SK-N-SH (cell line): ENCODE results near the gene ABCG4.

Experiments used
- EP300 ChIP-seq, 2 experiments: IDR thresholded peaks; 2 replicates each; pipeline versions ENCODE4 v1.4.0 to v1.6.1; 2012; ENCODE audit warnings: borderline replicate concordance in 1 of 2, low read depth in 1 of 2, low read length in 1 of 2
- EZH2phosphoT487 ChIP-seq: fragments of 200-600 bp; sonication (generic); IDR thresholded peaks from 2 replicates; pipeline ENCODE4 v1.6.1; 2017; ENCODE audit warnings: low read depth, mixed run types, mild to moderate bottlenecking, antibody characterized with exemption, moderate library complexity, borderline replicate concordance
- POLR2AphosphoS5 ChIP-seq: IDR thresholded peaks from 2 replicates; pipeline ENCODE4 v1.6.1; 2012; ENCODE audit warnings: low read depth, low read length
- RAD21 ChIP-seq: IDR thresholded peaks from 2 replicates; pipeline ENCODE4 v1.6.1; 2012; ENCODE audit warnings: mild to moderate bottlenecking, low read length
- SIN3A ChIP-seq: IDR thresholded peaks from 2 replicates; pipeline ENCODE4 v1.6.1; 2012; ENCODE audit warnings: low read depth, mild to moderate bottlenecking, low read length, moderate library complexity, borderline replicate concordance
- SMC3 ChIP-seq: IDR thresholded peaks from 2 replicates; pipeline ENCODE4 v1.6.1; 2012; ENCODE audit warnings: low read depth, low read length, improper control_type of control experiment
- TF ChIP-seq, protein P1 (sequence below): fragments of 200-600 bp; sonication (generic); IDR thresholded peaks from 2 replicates; pipeline ENCODE4 v1.6.1; 2017; ENCODE audit warnings: antibody characterized with exemption, mild to moderate bottlenecking, moderate library complexity
- TF ChIP-seq, protein P2 (sequence below): IDR thresholded peaks from 2 replicates; pipeline ENCODE4 v1.4.0; 2012; ENCODE audit warnings: low read depth
- TF ChIP-seq, protein P3 (sequence below): IDR thresholded peaks from 2 replicates; pipeline ENCODE4 v1.6.1; 2012; ENCODE audit warnings: mild to moderate bottlenecking, low read depth, low read length, moderate library complexity
- TF ChIP-seq, protein P4 (sequence below): IDR thresholded peaks from 2 replicates; pipeline ENCODE4; 2012
- TF ChIP-seq, protein P5 (sequence below): fragments of 150-350 bp; IDR thresholded peaks from 2 replicates; pipeline ENCODE4 v1.6.1; 2017; ENCODE audit warnings: antibody characterized with exemption, low read length, low read depth, borderline replicate concordance
- TF ChIP-seq, protein P6 (sequence below): IDR thresholded peaks from 2 replicates; pipeline ENCODE4 v1.4.0; 2012; ENCODE audit warnings: low read depth, borderline replicate concordance

DNA sequence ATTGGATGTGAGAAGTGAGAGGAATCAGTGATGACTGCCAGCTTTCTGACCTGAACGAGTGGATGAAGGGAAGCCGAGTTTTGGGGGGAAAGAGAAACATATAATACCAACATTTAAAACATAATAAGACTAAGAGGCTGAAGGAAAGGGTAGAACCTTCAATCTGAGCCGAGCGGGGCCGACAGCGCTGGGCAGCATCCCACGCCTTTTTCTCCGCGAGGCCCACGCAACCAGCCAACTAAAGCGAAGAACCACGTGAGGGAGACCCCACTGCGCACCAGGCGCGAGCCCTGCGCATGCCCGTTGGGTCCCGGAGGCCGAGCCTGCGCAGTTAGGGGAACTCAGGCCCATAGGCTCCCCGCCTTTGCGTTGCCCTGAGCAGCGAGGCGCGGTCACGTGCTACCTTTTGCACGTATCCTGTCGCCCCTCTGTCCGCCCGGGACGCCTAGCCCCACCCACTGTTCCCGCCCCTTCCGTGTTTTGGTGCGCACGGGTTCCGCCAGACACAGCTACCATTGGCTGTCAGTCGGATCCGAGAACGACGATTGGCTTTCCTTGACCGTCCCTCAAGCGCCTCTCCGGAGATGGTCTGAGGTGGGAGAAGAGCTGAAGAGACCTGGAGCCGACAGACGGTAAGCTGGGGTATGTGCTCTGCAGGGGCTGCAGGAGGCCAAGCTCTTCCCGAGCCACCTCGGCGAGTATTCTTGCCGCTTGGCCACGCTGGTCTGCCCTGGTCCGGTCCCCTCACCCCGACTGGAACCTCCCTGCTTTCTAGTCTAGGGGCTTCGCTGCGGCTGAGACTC, 27.6 kb upstream of the ABCG4 start, which contains the start of gene HINFP:
- TF ChIP-seq, protein P1, sequence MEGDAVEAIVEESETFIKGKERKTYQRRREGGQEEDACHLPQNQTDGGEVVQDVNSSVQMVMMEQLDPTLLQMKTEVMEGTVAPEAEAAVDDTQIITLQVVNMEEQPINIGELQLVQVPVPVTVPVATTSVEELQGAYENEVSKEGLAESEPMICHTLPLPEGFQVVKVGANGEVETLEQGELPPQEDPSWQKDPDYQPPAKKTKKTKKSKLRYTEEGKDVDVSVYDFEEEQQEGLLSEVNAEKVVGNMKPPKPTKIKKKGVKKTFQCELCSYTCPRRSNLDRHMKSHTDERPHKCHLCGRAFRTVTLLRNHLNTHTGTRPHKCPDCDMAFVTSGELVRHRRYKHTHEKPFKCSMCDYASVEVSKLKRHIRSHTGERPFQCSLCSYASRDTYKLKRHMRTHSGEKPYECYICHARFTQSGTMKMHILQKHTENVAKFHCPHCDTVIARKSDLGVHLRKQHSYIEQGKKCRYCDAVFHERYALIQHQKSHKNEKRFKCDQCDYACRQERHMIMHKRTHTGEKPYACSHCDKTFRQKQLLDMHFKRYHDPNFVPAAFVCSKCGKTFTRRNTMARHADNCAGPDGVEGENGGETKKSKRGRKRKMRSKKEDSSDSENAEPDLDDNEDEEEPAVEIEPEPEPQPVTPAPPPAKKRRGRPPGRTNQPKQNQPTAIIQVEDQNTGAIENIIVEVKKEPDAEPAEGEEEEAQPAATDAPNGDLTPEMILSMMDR, result no peak
- TF ChIP-seq, protein P2, sequence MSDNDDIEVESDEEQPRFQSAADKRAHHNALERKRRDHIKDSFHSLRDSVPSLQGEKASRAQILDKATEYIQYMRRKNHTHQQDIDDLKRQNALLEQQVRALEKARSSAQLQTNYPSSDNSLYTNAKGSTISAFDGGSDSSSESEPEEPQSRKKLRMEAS, result peak; percentile 99
- TF ChIP-seq EP300 (IDR thresholded peaks at IDR 0.05; ENCODE audit: borderline replicate concordance in 1 of 2, low read depth in 1 of 2, low read length in 1 of 2), result no peak
- TF ChIP-seq, protein P3, sequence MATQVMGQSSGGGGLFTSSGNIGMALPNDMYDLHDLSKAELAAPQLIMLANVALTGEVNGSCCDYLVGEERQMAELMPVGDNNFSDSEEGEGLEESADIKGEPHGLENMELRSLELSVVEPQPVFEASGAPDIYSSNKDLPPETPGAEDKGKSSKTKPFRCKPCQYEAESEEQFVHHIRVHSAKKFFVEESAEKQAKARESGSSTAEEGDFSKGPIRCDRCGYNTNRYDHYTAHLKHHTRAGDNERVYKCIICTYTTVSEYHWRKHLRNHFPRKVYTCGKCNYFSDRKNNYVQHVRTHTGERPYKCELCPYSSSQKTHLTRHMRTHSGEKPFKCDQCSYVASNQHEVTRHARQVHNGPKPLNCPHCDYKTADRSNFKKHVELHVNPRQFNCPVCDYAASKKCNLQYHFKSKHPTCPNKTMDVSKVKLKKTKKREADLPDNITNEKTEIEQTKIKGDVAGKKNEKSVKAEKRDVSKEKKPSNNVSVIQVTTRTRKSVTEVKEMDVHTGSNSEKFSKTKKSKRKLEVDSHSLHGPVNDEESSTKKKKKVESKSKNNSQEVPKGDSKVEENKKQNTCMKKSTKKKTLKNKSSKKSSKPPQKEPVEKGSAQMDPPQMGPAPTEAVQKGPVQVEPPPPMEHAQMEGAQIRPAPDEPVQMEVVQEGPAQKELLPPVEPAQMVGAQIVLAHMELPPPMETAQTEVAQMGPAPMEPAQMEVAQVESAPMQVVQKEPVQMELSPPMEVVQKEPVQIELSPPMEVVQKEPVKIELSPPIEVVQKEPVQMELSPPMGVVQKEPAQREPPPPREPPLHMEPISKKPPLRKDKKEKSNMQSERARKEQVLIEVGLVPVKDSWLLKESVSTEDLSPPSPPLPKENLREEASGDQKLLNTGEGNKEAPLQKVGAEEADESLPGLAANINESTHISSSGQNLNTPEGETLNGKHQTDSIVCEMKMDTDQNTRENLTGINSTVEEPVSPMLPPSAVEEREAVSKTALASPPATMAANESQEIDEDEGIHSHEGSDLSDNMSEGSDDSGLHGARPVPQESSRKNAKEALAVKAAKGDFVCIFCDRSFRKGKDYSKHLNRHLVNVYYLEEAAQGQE, result no peak
- TF ChIP-seq, protein P4, sequence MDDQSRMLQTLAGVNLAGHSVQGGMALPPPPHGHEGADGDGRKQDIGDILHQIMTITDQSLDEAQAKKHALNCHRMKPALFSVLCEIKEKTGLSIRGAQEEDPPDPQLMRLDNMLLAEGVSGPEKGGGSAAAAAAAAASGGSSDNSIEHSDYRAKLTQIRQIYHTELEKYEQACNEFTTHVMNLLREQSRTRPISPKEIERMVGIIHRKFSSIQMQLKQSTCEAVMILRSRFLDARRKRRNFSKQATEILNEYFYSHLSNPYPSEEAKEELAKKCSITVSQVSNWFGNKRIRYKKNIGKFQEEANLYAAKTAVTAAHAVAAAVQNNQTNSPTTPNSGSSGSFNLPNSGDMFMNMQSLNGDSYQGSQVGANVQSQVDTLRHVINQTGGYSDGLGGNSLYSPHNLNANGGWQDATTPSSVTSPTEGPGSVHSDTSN, result peak; percentile 98
- TF ChIP-seq RAD21, result no peak
- 0 out of 2 replicates have a peak, but pooled peaks have one; percentile 8 for TF ChIP-seq SMC3
- TF ChIP-seq, protein P5, sequence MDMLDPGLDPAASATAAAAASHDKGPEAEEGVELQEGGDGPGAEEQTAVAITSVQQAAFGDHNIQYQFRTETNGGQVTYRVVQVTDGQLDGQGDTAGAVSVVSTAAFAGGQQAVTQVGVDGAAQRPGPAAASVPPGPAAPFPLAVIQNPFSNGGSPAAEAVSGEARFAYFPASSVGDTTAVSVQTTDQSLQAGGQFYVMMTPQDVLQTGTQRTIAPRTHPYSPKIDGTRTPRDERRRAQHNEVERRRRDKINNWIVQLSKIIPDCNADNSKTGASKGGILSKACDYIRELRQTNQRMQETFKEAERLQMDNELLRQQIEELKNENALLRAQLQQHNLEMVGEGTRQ, result peak; percentile 82
- no peak for TF ChIP-seq EZH2phosphoT487
- TF ChIP-seq SIN3A, result peak; percentile 24; the same call in 1 of the 2 replicates
- TF ChIP-seq, protein P6, sequence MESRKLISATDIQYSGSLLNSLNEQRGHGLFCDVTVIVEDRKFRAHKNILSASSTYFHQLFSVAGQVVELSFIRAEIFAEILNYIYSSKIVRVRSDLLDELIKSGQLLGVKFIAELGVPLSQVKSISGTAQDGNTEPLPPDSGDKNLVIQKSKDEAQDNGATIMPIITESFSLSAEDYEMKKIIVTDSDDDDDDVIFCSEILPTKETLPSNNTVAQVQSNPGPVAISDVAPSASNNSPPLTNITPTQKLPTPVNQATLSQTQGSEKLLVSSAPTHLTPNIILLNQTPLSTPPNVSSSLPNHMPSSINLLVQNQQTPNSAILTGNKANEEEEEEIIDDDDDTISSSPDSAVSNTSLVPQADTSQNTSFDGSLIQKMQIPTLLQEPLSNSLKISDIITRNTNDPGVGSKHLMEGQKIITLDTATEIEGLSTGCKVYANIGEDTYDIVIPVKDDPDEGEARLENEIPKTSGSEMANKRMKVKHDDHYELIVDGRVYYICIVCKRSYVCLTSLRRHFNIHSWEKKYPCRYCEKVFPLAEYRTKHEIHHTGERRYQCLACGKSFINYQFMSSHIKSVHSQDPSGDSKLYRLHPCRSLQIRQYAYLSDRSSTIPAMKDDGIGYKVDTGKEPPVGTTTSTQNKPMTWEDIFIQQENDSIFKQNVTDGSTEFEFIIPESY, result no peak
- TF ChIP-seq POLR2AphosphoS5, result peak; percentile 88
